ENCODE data around the gene KRI1. TPM values are rescaled to one million over a fixed set of nuclear protein-coding genes. Genes with fewer than 3 reads are reported as not detected.

The KRI1 gene
- total and polyA plus RNA-seq, 2 of the 8 experiments (the other 6 are each of a cell fraction or from before 2014, with no cell fraction given): 14.2 to 45.2 TPM

DNA sequence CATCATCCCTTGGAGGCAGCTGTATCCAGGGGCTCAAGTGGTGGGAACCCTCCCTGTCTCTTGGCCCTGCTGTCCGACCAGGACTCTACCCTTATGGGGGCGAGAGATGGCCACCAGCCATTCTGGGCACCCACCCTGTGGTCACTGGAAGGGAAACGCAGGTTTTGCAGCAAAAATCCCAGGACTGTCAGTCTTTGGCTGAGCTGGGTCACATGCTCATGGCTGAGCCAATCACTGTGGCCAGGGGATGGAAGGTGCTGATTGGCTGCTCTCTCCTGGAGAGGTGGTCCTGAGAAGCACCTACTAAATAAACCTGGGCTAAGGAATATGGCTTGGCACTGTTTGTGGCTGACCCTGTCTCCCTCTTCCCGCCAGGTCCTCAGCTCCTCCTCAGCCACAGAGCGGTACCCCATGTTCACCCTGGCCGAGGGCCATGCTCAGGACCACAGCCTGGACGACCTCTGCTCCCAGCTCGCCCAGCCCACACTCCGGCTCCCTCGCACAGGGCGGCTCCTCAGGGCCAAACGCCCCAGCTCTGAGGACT, 13.2 kb downstream of the KRI1 start:
- Histone ChIP-seq H4K8ac (ENCODE audit: extremely low read depth, insufficient read depth, low read length) (no peak overlapping the region), H4K20me1 (replicated peaks in 1 of 2; ENCODE audit: control insufficient read depth in 1 of 2, insufficient read depth in 2 of 2, low read length in 2 of 2) (peaks cover 6 to 20% of the 10 kb centered on the region in 2 experiments), H3K23ac (ENCODE audit: insufficient read length) (no peak overlapping the region), H3K4ac (replicated peaks; ENCODE audit: insufficient read length, low read depth, low read length) (no peak overlapping the region), H3K4me2 (ENCODE audit: insufficient read depth in 1 of 2, low read depth in 2 of 2, low read length in 2 of 2) (no peak overlapping the region), H3K79me1 (ENCODE audit: low read depth, low read length) (0 out of 2 replicates have a peak, but pooled peaks cover 3% of the 10 kb centered on the region), H3K9ac (replicated peaks in 1 of 4; ENCODE audit: extremely low read depth in 1 of 4, low read depth in 3 of 4, low read length in 3 of 4) (no peak overlapping the region), H2BK15ac (ENCODE audit: low read length) (no peak overlapping the region), H4K5ac (ENCODE audit: insufficient read length, low read depth, low read length) (no peak overlapping the region), H3K4me1 (replicated peaks in 1 of 4; ENCODE audit: control insufficient read depth in 3 of 4, insufficient read depth in 4 of 4, low read length in 3 of 4) (no peaks in the 10 kb centered on the region), H2BK20ac (ENCODE audit: low read length) (no peak overlapping the region), H3K23me2 (ENCODE audit: low read depth, low read length) (no peaks in the 10 kb centered on the region), H3K18ac (ENCODE audit: extremely low read depth, low read length) (no peak overlapping the region), H3K79me2 (ENCODE audit: control insufficient read depth in 1 of 2, insufficient read depth in 2 of 2, low read length in 2 of 2) (no peaks in the 10 kb centered on the region), H2AK5ac (ENCODE audit: low read depth, low read length) (no peak overlapping the region), H4K91ac (replicated peaks; ENCODE audit: insufficient read length, low read length) (no peak overlapping the region), H2BK12ac (ENCODE audit: low read depth, low read length) (no peak overlapping the region), H3K56ac (replicated peaks; ENCODE audit: insufficient read length, low read depth, low read length) (no peak overlapping the region), H2BK5ac (ENCODE audit: low read depth, low read length) (no peak overlapping the region), H3K9me3 (ENCODE audit: insufficient read depth in 2 of 2, low read depth in 1 of 2, low read length in 1 of 2) (no peaks in the 10 kb centered on the region), H2AFZ (ENCODE audit: low read length) (no peak overlapping the region), H3K4me3 (ENCODE audit: extremely low read depth in 1 of 4, insufficient read depth in 2 of 4, low read depth in 3 of 4, low read length in 4 of 4) (no peak overlapping the region), H3K27me3 (replicated peaks in 1 of 4; ENCODE audit: control insufficient read depth in 3 of 4, extremely low read depth in 1 of 4, insufficient read depth in 3 of 4, low read length in 3 of 4) (no peaks in the 10 kb centered on the region), H3K14ac (ENCODE audit: insufficient read length) (no peak overlapping the region), H3K36me3 (ENCODE audit: control insufficient read depth in 2 of 4, insufficient read depth in 4 of 4, low read length in 3 of 4) (peaks cover 12 to 62% (median 43%) of the 10 kb centered on the region in 4 experiments; a peak in 7 of 8 replicates), H2BK120ac (replicated peaks; ENCODE audit: low read depth, low read length) (no peak overlapping the region), H3K27ac (ENCODE audit: low read depth, low read length) (no peak overlapping the region)
- CTCF ChIA-PET (ENCODE audit: partially characterized antibody): interaction anchor here (0.8 to 4.5 kb wide), 17 partner anchors 9 to 412 kb away, joined by 3 to 25 read pairs (median 4); partner anchors contain the start of gene ATG4D
- peak; percentile 95 for FAIRE-seq
- POLR2A ChIA-PET (ENCODE audit: partially characterized antibody): interaction anchor here (0.7 to 5.0 kb wide), 20 partner anchors 9 to 149 kb away, joined by 3 to 41 read pairs (median 4); partner anchors contain the start of genes QTRT1, S1PR5 and SLC44A2
- DNase-seq (ENCODE audit: low read depth in 1 of 2, low spot score in 2 of 2): peak; percentile 44 to 85
- 87% methylated on average over 12 of the region's 12 CpGs; no CpG with 5 or more reads in 1 of the 2 experiments for WGBS, 2 experiments (ENCODE audit: extremely low coverage in 1 of 2, insufficient coverage in 1 of 2, insufficient read length in 1 of 2, insufficient replicate concordance in 2 of 2, low coverage in 1 of 2, low lambda C conversion rate in 2 of 2, missing lambda C conversion rate in 1 of 2)
- TF ChIP-seq MAFK (IDR thresholded peaks at IDR 0.05; ENCODE audit: low read depth, low read length) (no peak), SP1 (IDR thresholded peaks at IDR 0.05; ENCODE audit: low read depth, low read length) (peak; percentile 54; the same call in 1 of the 2 replicates), NRF1 (IDR thresholded peaks at IDR 0.05; ENCODE audit: low read depth, low read length) (no peak), RNF2 (IDR thresholded peaks at IDR 0.05; ENCODE audit: borderline replicate concordance, low read depth, low read length, missing control alignments, poor library complexity, severe bottlenecking) (no peak), GTF2F1 (IDR thresholded peaks at IDR 0.05; ENCODE audit: borderline replicate concordance, low read depth, low read length) (no peak), POLR2AphosphoS5 (IDR thresholded peaks at IDR 0.05; ENCODE audit: low read depth, low read length) (peak; percentile 82)
